Thyroid gland (tissue), 4 donors: ENCODE measurements around the gene MYO18B. TPM values are rescaled to one million over a fixed set of nuclear protein-coding genes. Genes with fewer than 3 reads are reported as not detected.

ENCODE experiments used
- DNase-seq, 2 donors: peaks; one replicate each; pipeline ENCODE4 v3.0.0-alpha.2; 2019
- H3K27ac ChIP-seq, 3 donors: fragments of 200-600 bp; sonication (generic); 1 replicate in 2 of 3; 2 replicates in 1 of 3; pipeline ENCODE4 v1.5.1; 2016 to 2019; ENCODE audit warnings: mild to moderate bottlenecking in 1 of 3, moderate library complexity in 1 of 3
- H3K27me3 ChIP-seq: fragments of 200-600 bp; sonication (generic); one replicate; pipeline ENCODE4 v1.5.1; 2019
- H3K36me3 ChIP-seq, 2 donors: fragments of 200-600 bp; sonication (generic); one replicate each; pipeline ENCODE4 v1.5.1; 2016 to 2019
- H3K4me1 ChIP-seq, 2 donors: fragments of 200-600 bp; sonication (generic); one replicate each; pipeline ENCODE4 v1.5.1; 2017 to 2019
- H3K4me3 ChIP-seq, 3 donors: fragments of 200-600 bp; sonication (generic); replicated peaks in 1 of 3; 1 replicate in 2 of 3; 2 replicates in 1 of 3; pipeline ENCODE4 v1.5.1; 2016; ENCODE audit warnings: mild to moderate bottlenecking in 1 of 3
- H3K9me3 ChIP-seq: fragments of 200-600 bp; sonication (generic); one replicate; pipeline ENCODE4 v1.5.1; 2017
- CTCF ChIP-seq, 6 experiments: fragments of 200-600 bp in 3 of 6; fragments of 450-650 bp in 3 of 6; sonication (generic) in 3 of 6; IDR thresholded peaks; one replicate each; pipeline ENCODE4 v1.5.1; 2016 to 2019; ENCODE audit warnings: antibody characterized with exemption in 6 of 6, mild to moderate bottlenecking in 2 of 6, inconsistent platforms in 1 of 6, moderate library complexity in 1 of 6
- POLR2A ChIP-seq, 2 donors: fragments of 450-650 bp; IDR thresholded peaks; one replicate each; pipeline ENCODE4 v1.6.1; 2017; ENCODE audit warnings: antibody characterized with exemption in 2 of 2, mild to moderate bottlenecking in 2 of 2, moderate library complexity in 1 of 2
- WGBS, 2 donors: methylation state at CpG; one replicate each; pipeline ENCODE4 v1.1.5; 2017; 5-methylcytosine and 5-hydroxymethylcytosine counted together
- intact Hi-C: fragments of 100-400 bp; cut with DNase I; formaldehyde crosslinking; loops from one replicate; pipeline ENCODE4 v1.15.1; 2023
- total RNA-seq, 4 donors: library from RNA; depleted of rRNA; stranded (reverse); fragments of >200 nt; gene quantifications; one replicate each; pipeline ENCODE4 v1.2.3, GENCODE V29; 2016

The MYO18B gene
- total RNA-seq, 4 donors from 2014 or later: 0.33 TPM; not detected in 3

GRCh38 chr22:25890651-25891050, 148.7 kb downstream of the MYO18B start:
- no peaks in the 10 kb centered on the region for H3K36me3 ChIP-seq
- H3K4me3 ChIP-seq: no peak overlapping the region
- H3K27ac ChIP-seq: no peak overlapping the region
- H3K27me3 ChIP-seq: no peaks in the 10 kb centered on the region
- no peak for DNase-seq
- WGBS, 2 donors: 76 to 86% methylated on average over 10 of the region's 10 CpGs
- no peaks in the 10 kb centered on the region for H3K4me1 ChIP-seq
- no peak for TF ChIP-seq CTCF (IDR thresholded peaks at IDR 0.05)
- no peak for TF ChIP-seq POLR2A (IDR thresholded peaks at IDR 0.05)
- intact Hi-C loops: no loop called here
- H3K9me3 ChIP-seq: no peaks in the 10 kb centered on the region

- 56 to 64% methylated on average over 4 of the region's 4 CpGs for WGBS, 2 donors
- TF ChIP-seq CTCF (IDR thresholded peaks at IDR 0.05) (no peak), POLR2A (IDR thresholded peaks at IDR 0.05) (no peak)
- DNase-seq: no peak
- H3K9me3 ChIP-seq: no peaks in the 10 kb centered on the region
- no peaks in the 10 kb centered on the region for H3K27me3 ChIP-seq
- no peak overlapping the region for H3K27ac ChIP-seq
- no peak overlapping the region for H3K4me3 ChIP-seq
- intact Hi-C loops: no loop called here
- no peaks in the 10 kb centered on the region for H3K36me3 ChIP-seq
- H3K4me1 ChIP-seq: no peaks in the 10 kb centered on the region
These were observed 150.7 kb downstream of the MYO18B start for GRCh38 chr22:25892678-25893077.

- H3K36me3 ChIP-seq: no peaks in the 10 kb centered on the region
- no peak for TF ChIP-seq CTCF (IDR thresholded peaks at IDR 0.05)
- no peak for TF ChIP-seq POLR2A (IDR thresholded peaks at IDR 0.05)
- no peak for DNase-seq
- H3K9me3 ChIP-seq: no peaks in the 10 kb centered on the region
- intact Hi-C loops: no loop called here
- H3K27me3 ChIP-seq: no peaks in the 10 kb centered on the region
- 46 to 63% methylated on average over 3 of the region's 3 CpGs for WGBS, 2 donors
- no peak overlapping the region for H3K4me3 ChIP-seq
- H3K4me1 ChIP-seq: no peaks in the 10 kb centered on the region
- H3K27ac ChIP-seq: no peak overlapping the region
These were observed 153.7 kb downstream of the MYO18B start for GRCh38 chr22:25895678-25896077.

- TF ChIP-seq POLR2A (IDR thresholded peaks at IDR 0.05) (no peak), CTCF (IDR thresholded peaks at IDR 0.05) (no peak)
- no peak for DNase-seq
- WGBS, 2 donors: 61 to 62% methylated on average over 4 of the region's 4 CpGs
These were observed 154.1 kb downstream of the MYO18B start for GRCh38 chr22:25896098-25896497.

GRCh38 chr22:25896592-25896991, 154.6 kb downstream of the MYO18B start:
- Histone ChIP-seq H3K9me3 (no peaks in the 10 kb centered on the region), H3K4me3 (no peak overlapping the region), H3K27ac (no peak overlapping the region), H3K36me3 (no peaks in the 10 kb centered on the region), H3K27me3 (no peaks in the 10 kb centered on the region), H3K4me1 (no peaks in the 10 kb centered on the region)
- intact Hi-C loops: no loop called here
- no peak for DNase-seq
- WGBS, 2 donors: 86 to 90% methylated on average over 2 of the region's 2 CpGs
- TF ChIP-seq POLR2A (IDR thresholded peaks at IDR 0.05) (no peak), CTCF (IDR thresholded peaks at IDR 0.05) (no peak)

More at GRCh38 chr22:25896098-25896497, 154.1 kb downstream of the MYO18B start:
- intact Hi-C loops: no loop called here
- no peaks in the 10 kb centered on the region for H3K27me3 ChIP-seq
- H3K36me3 ChIP-seq: no peaks in the 10 kb centered on the region
- no peak overlapping the region for H3K4me3 ChIP-seq
- H3K27ac ChIP-seq: no peak overlapping the region
- H3K9me3 ChIP-seq: no peaks in the 10 kb centered on the region
- no peaks in the 10 kb centered on the region for H3K4me1 ChIP-seq
